ENCODE measurements around the gene CAMK2A.

Gene CAMK2A

GRCh38 chr5:150246429-150246828, 43.1 kb downstream of the CAMK2A start:
- no peak for DNase-seq (ENCODE audit: low read depth)
- TF ChIP-seq CTCF (IDR thresholded peaks at IDR 0.05; ENCODE audit: low read length, missing control alignments): no peak

GRCh38 chr5:150245808-150246207, 43.8 kb downstream of the CAMK2A start:
- H3K4me3 ChIP-seq (replicated peaks; ENCODE audit: low read depth, low read length): no peak overlapping the region
- no peak for TF ChIP-seq CTCF (IDR thresholded peaks at IDR 0.05; ENCODE audit: low read length, missing control alignments)
- DNase-seq (ENCODE audit: low read depth): no peak

More at GRCh38 chr5:150246429-150246828, 43.1 kb downstream of the CAMK2A start:
- H3K4me3 ChIP-seq (replicated peaks; ENCODE audit: low read depth, low read length): no peak overlapping the region

GRCh38 chr5:150245111-150245789, 44.3 kb downstream of the CAMK2A start:
- TF ChIP-seq CTCF (IDR thresholded peaks at IDR 0.05; ENCODE audit: low read length, missing control alignments): no peak
- DNase-seq (ENCODE audit: low read depth): peak; percentile 17
- no peak overlapping the region for H3K4me3 ChIP-seq (replicated peaks; ENCODE audit: low read depth, low read length)

GRCh38 chr5:150244209-150244608, 45.4 kb downstream of the CAMK2A start:
- DNase-seq (ENCODE audit: low read depth): no peak
- no peak overlapping the region for H3K4me3 ChIP-seq (replicated peaks; ENCODE audit: low read depth, low read length)
- no peak for TF ChIP-seq CTCF (IDR thresholded peaks at IDR 0.05; ENCODE audit: low read length, missing control alignments)

- no peak for DNase-seq (ENCODE audit: low read depth)
- H3K4me3 ChIP-seq (replicated peaks; ENCODE audit: low read depth, low read length): no peak overlapping the region
- no peak for TF ChIP-seq CTCF (IDR thresholded peaks at IDR 0.05; ENCODE audit: low read length, missing control alignments)
These were observed 46.0 kb downstream of the CAMK2A start for GRCh38 chr5:150243590-150243989.

GRCh38 chr5:150242251-150242894, 47.2 kb downstream of the CAMK2A start:
- no peak overlapping the region for H3K4me3 ChIP-seq (replicated peaks; ENCODE audit: low read depth, low read length)
- TF ChIP-seq CTCF (IDR thresholded peaks at IDR 0.05; ENCODE audit: low read length, missing control alignments): no peak
- DNase-seq (ENCODE audit: low read depth): no peak
